HepG2 (cell line): ENCODE measurements around the gene PTPRU. TPM values are rescaled to one million over a fixed set of nuclear protein-coding genes. Genes with fewer than 3 reads are reported as not detected.

Source experiments
- ATAC-seq: fragments of 200-7000 bp; cut with Tn5 transposase; 3 replicates; pipeline ENCODE4 v1.9.1; 2020; ENCODE audit warnings: mild to moderate bottlenecking, moderate library complexity
- BruUV-seq: library from RNA; stranded (reverse); fragments of 400-500 nt; replicated peaks from 2 replicates; lab custom pipeline; 2021; lab: Mats Ljungman, UMichigan
- CTCF ChIA-PET: fragments of 300-600 bp; formaldehyde crosslinking; extraction: SDS; loops from one replicate; lab custom pipeline; 2021; ENCODE audit warnings: low total read pairs, inconsistent platforms, low intra/inter-chr PET ratio; lab: Yijun Ruan, JAX
- POLR2A ChIA-PET: fragments of 350-600 bp; sonication (Branson Sonifier 250); formaldehyde crosslinking; loops from one replicate; lab custom pipeline; 2020; ENCODE audit warnings: antibody characterized with exemption, inconsistent platforms; lab: Yijun Ruan, JAX
- DNase-seq: peaks from one replicate; pipeline ENCODE4 v3.0.0-alpha.2; 2015; ENCODE audit warnings: low spot score
- FAIRE-seq: peaks from 3 replicates; lab custom pipeline; 2011; peaks lifted over from hg19 to GRCh38; lab: Jason Lieb, UNC
- H2AFZ ChIP-seq: one replicate; pipeline ENCODE4 v1.6.1; 2011; ENCODE audit warnings: low read length, inconsistent platforms
- H3K27ac ChIP-seq: fragments of 300-600 bp; 3 replicates; pipeline ENCODE4 v1.8.0; 2011; ENCODE audit warnings: mixed run types, mild to moderate bottlenecking, mixed read lengths, low read length, inconsistent platforms; ENCODE audit not compliant: insufficient read depth; ENCODE audit errors: extremely low read length
- H3K27me3 ChIP-seq, 2 experiments: fragments of 200-600 bp in 1 of 2; 2 replicates in 1 of 2; 3 replicates in 1 of 2; pipeline versions ENCODE4 v1.6.0 to v1.8.0; 2011; ENCODE audit warnings: low read length in 2 of 2, mild to moderate bottlenecking in 2 of 2, moderate library complexity in 2 of 2, inconsistent platforms in 1 of 2; ENCODE audit not compliant: insufficient read depth in 2 of 2, control insufficient read depth in 1 of 2
- H3K36me3 ChIP-seq, 2 experiments: fragments of 200-600 bp in 1 of 2; replicated peaks in 1 of 2; 2 replicates in 1 of 2; 3 replicates in 1 of 2; pipeline versions ENCODE4 v1.5.1 to v1.8.0; 2011; ENCODE audit warnings: low read length in 2 of 2, inconsistent platforms in 1 of 2; ENCODE audit not compliant: insufficient read depth in 2 of 2, control insufficient read depth in 1 of 2
- H3K4me1 ChIP-seq: 2 replicates; pipeline ENCODE4 v1.5.1; 2012; ENCODE audit warnings: low read length, inconsistent platforms; ENCODE audit not compliant: insufficient read depth
- H3K4me2 ChIP-seq: 2 replicates; pipeline ENCODE4 v1.6.0; 2011; ENCODE audit warnings: low read depth, low read length, inconsistent platforms
- H3K4me3 ChIP-seq, 3 experiments: fragments of 200-600 bp in 1 of 3; sonication (generic), shearing (Covaris generic) in 1 of 3; replicated peaks in 1 of 3; 2 replicates each; pipeline ENCODE4 v1.5.1; 2011 to 2016; ENCODE audit warnings: low read length in 3 of 3, inconsistent platforms in 2 of 3, low read depth in 2 of 3, mild to moderate bottlenecking in 2 of 3, control low read depth in 1 of 3, mixed read lengths in 1 of 3; ENCODE audit not compliant: insufficient read depth in 1 of 3
- H3K79me2 ChIP-seq: one replicate; pipeline ENCODE4 v1.6.1; 2011; ENCODE audit warnings: low read length, inconsistent platforms; ENCODE audit not compliant: insufficient read depth
- H3K9ac ChIP-seq: 2 replicates; pipeline ENCODE4 v1.6.0; 2011; ENCODE audit warnings: mild to moderate bottlenecking, low read depth, low read length, inconsistent platforms; ENCODE audit not compliant: insufficient read depth
- H3K9me3 ChIP-seq: 2 replicates; pipeline ENCODE4 v1.5.1; 2012; ENCODE audit warnings: mild to moderate bottlenecking, low read length
- H4K20me1 ChIP-seq: 2 replicates; pipeline ENCODE4 v1.6.0; 2011; ENCODE audit warnings: inconsistent platforms, mild to moderate bottlenecking, low read length, moderate library complexity; ENCODE audit not compliant: insufficient read depth
- AKNA ChIP-seq: sonication (generic); formaldehyde crosslinking; IDR thresholded peaks from 2 replicates; pipeline ENCODE4 v1.4.0; 2020; ENCODE audit warnings: missing genetic modification reagents, borderline replicate concordance
- ATF1 ChIP-seq: IDR thresholded peaks from 2 replicates; pipeline ENCODE4 v1.6.1; 2016; ENCODE audit warnings: mild to moderate bottlenecking, control low read depth
- DNMT3B ChIP-seq: conservative IDR thresholded peaks from 2 replicates; pipeline ENCODE4 v1.6.1; 2016; ENCODE audit warnings: missing biosample characterization, control low read depth
- ETV6 ChIP-seq: sonication (generic); formaldehyde crosslinking; conservative IDR thresholded peaks from 2 replicates; pipeline ENCODE4 v1.4.0; 2020; ENCODE audit warnings: missing genetic modification reagents
- HMGXB4 ChIP-seq, 2 experiments: sonication (generic) in 1 of 2; formaldehyde crosslinking in 1 of 2; IDR thresholded peaks; 2 replicates each; pipeline versions ENCODE4 v1.4.0 to v1.6.1; 2018 to 2020; ENCODE audit warnings: missing genetic modification reagents in 2 of 2, borderline replicate concordance in 1 of 2, low read depth in 1 of 2, mild to moderate bottlenecking in 1 of 2, missing biosample characterization in 1 of 2
- IKZF5 ChIP-seq: IDR thresholded peaks from 2 replicates; pipeline ENCODE4 v1.6.1; 2018; ENCODE audit warnings: missing genetic modification reagents, mild to moderate bottlenecking, missing compliant biosample characterization
- IRX3 ChIP-seq: sonication (generic); formaldehyde crosslinking; IDR thresholded peaks from 2 replicates; pipeline ENCODE4 v1.8.1; 2023; ENCODE audit warnings: mild to moderate bottlenecking, low read depth, missing genetic modification reagents, borderline replicate concordance
- NR2F1 ChIP-seq, 2 experiments: fragments of 450-650 bp in 1 of 2; formaldehyde crosslinking in 1 of 2; IDR thresholded peaks; 2 replicates each; pipeline versions ENCODE4 v1.5.0 to v1.6.1; 2016 to 2020; ENCODE audit warnings: mild to moderate bottlenecking in 1 of 2, missing compliant biosample characterization in 1 of 2, missing genetic modification reagents in 1 of 2, moderate library complexity in 1 of 2
- RAD21 ChIP-seq: fragments of 450-650 bp; formaldehyde crosslinking; IDR thresholded peaks from 2 replicates; pipeline ENCODE4 v1.5.0; 2020; ENCODE audit warnings: mild to moderate bottlenecking
- SAP130 ChIP-seq: IDR thresholded peaks from 2 replicates; pipeline ENCODE4 v1.6.1; 2016; ENCODE audit warnings: low read depth
- SMC3 ChIP-seq: IDR thresholded peaks from 2 replicates; pipeline ENCODE4 v1.6.1; 2011; ENCODE audit warnings: low read length, improper control_type of control experiment
- STAG1 ChIP-seq: sonication (generic); formaldehyde crosslinking; IDR thresholded peaks from 2 replicates; pipeline ENCODE4 v1.4.0; 2020; ENCODE audit warnings: missing genetic modification reagents
- ZFP37 ChIP-seq: sonication (generic); formaldehyde crosslinking; IDR thresholded peaks from 2 replicates; pipeline ENCODE4 v1.4.0; 2020; ENCODE audit warnings: missing genetic modification reagents, borderline replicate concordance
- WGBS: methylation state at CpG from one replicate; pipeline ENCODE4 v1.1.6; 2017; ENCODE audit warnings: low lambda C conversion rate; 5-methylcytosine and 5-hydroxymethylcytosine counted together
- in situ Hi-C: cut with HindIII; loops from 2 replicates; pipeline ENCODE4 v1.10.0; 2017; ENCODE audit warnings: low pct_unique_long_range_greater_than_20kb; ENCODE audit not compliant: extremely low pct_ligation_motif_present
- intact Hi-C: fragments of 100-400 bp; cut with micrococcal nuclease; formaldehyde crosslinking; loops from one replicate; pipeline ENCODE4 v1.10.0; 2022; ENCODE audit not compliant: unreplicated experiment
- polyA plus RNA-seq, 8 experiments: library from polyadenylated mRNA; depleted of rRNA in 3 of 8; stranded (reverse) in 7 of 8; unstranded in 1 of 8; fragments of >200 nt; fragmentation: Illumina TruSeq in 4 of 8; extraction: Trizol in 4 of 8; gene quantifications; 2 replicates each; pipeline versions ENCODE4 v1.2.1 to v1.2.3, GENCODE V29; 2011 to 2016; ENCODE audit warnings: low read depth in 4 of 8, missing spikeins in 1 of 8, mixed read lengths in 1 of 8; ENCODE audit not compliant: insufficient read depth in 1 of 8
- total RNA-seq, 5 experiments: library from RNA; depleted of rRNA; stranded (reverse); fragments of >200 nt; fragmentation: Illumina TruSeq; extraction: Trizol; gene quantifications; 2 replicates each; pipeline ENCODE4 v1.2.3, GENCODE V29; 2016; ENCODE audit warnings: low read depth in 1 of 5
- TF ChIP-seq, protein P1 (sequence below): sonication (generic); formaldehyde crosslinking; IDR thresholded peaks from 2 replicates; pipeline ENCODE4 v1.4.0; 2020; ENCODE audit warnings: mild to moderate bottlenecking, missing genetic modification reagents

PTPRU gene
- total and polyA plus RNA-seq, 2 of the 13 experiments (the other 11 are each of a cell fraction or from before 2014, with no cell fraction given), result 21.6 to 22.3 TPM

DNA sequence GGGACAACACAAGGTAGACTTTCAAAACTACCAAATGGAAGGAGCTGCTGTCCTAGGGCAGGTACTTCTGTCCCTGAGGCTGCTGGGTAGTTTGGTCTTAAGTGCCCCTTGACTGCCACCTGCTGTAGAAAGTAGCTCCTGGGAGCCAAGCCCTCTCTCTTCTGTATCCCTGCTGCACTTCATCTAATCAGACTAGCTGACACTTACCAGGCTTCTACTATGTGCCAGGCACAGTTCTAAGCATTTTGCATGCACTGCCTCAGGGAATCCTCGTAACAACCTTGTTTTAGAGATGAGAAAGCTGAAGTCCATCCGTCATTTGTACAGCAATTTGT is 38.8 kb upstream of the PTPRU start:
- Histone ChIP-seq H3K4me2 (no peak overlapping the region), H3K27me3 (no peaks in the 10 kb centered on the region), H3K4me3 (no peak overlapping the region), H3K4me1 (peaks cover 12% of the 10 kb centered on the region), H3K9ac (no peak overlapping the region), H3K79me2 (no peaks in the 10 kb centered on the region), H3K9me3 (no peaks in the 10 kb centered on the region), H3K36me3 (peaks cover 22 to 50% of the 10 kb centered on the region in 2 experiments), H3K27ac (no peak overlapping the region), H4K20me1 (no peaks in the 10 kb centered on the region), H2AFZ (no peak overlapping the region)
- ATAC-seq (peak; percentile 92), FAIRE-seq (peak; percentile 88), DNase-seq (peak; percentile 60)
- no TSS peak for BruUV-seq
- ChIA-PET POLR2A (interaction anchor here (0.6 to 2.4 kb wide), 3 partner anchors 11 to 161 kb away, joined by 3 to 30 read pairs (median 3); partner anchors contain the start of gene SRSF4), CTCF (interaction anchor here (2.0 kb wide), 1 partner anchor 316 kb away, joined by 8 read pairs; no protein-coding TSS in a partner anchor)
- intact Hi-C loops, result loop anchor here (1.0 kb wide), 2 partner anchors 51 to 316 kb away; no protein-coding TSS in a partner anchor
- 84% methylated on average over 2 of the region's 2 CpGs for WGBS
- in situ Hi-C loops, result loop anchor here (5.0 kb wide), 1 partner anchor 315 kb away; no protein-coding TSS in a partner anchor
- TF ChIP-seq SAP130 (no peak), STAG1 (CRISPR knock-in tag) (peak; percentile 72), IRX3 (CRISPR knock-in tag) (no peak), ETV6 (CRISPR knock-in tag) (0 out of 2 replicates have a peak, but pooled peaks have one; percentile 28), AKNA (CRISPR knock-in tag) (no peak), HMGXB4 (CRISPR knock-in tag; IDR thresholded peaks at IDR 0.05; ENCODE audit: borderline replicate concordance in 1 of 2, low read depth in 1 of 2) (no peak), SMC3 (peak; percentile 84), RAD21 (peak; percentile 66; the same call in 1 of the 2 replicates), IKZF5 (CRISPR knock-in tag) (0 out of 2 replicates have a peak, but pooled peaks have one; percentile 24), ATF1 (CRISPR knock-in tag) (no peak), ZFP37 (no peak), DNMT3B (CRISPR knock-in tag) (no peak), NR2F1 (CRISPR knock-in tag; IDR thresholded peaks at IDR 0.05) (no peak)
- TF ChIP-seq, protein P1, sequence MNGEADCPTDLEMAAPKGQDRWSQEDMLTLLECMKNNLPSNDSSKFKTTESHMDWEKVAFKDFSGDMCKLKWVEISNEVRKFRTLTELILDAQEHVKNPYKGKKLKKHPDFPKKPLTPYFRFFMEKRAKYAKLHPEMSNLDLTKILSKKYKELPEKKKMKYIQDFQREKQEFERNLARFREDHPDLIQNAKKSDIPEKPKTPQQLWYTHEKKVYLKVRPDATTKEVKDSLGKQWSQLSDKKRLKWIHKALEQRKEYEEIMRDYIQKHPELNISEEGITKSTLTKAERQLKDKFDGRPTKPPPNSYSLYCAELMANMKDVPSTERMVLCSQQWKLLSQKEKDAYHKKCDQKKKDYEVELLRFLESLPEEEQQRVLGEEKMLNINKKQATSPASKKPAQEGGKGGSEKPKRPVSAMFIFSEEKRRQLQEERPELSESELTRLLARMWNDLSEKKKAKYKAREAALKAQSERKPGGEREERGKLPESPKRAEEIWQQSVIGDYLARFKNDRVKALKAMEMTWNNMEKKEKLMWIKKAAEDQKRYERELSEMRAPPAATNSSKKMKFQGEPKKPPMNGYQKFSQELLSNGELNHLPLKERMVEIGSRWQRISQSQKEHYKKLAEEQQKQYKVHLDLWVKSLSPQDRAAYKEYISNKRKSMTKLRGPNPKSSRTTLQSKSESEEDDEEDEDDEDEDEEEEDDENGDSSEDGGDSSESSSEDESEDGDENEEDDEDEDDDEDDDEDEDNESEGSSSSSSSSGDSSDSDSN (CRISPR knock-in tag), result no peak
